ENCODE data around the gene DLEC1. TPM values are rescaled to one million over a fixed set of nuclear protein-coding genes. Genes with fewer than 3 reads are reported as not detected.

Gene DLEC1
- total and polyA plus RNA-seq, 2 donors (not counting 1 experiment from before 2014, with no cell fraction given), result 0.52 to 2.1 TPM

GRCh38 chr3:38018296-38019266 lies 20.4 kb upstream of the DLEC1 start:
- POLR2A ChIA-PET, result no interaction called here
- Histone ChIP-seq H4K20me1 (ENCODE audit: control insufficient read depth, insufficient read depth, low read length, poor library complexity, severe bottlenecking) (no peaks in the 10 kb centered on the region), H3K9me3 (ENCODE audit: control extremely low read depth in 1 of 3, control insufficient read depth in 2 of 3, insufficient read depth in 1 of 3, low read length in 2 of 3) (peaks cover 0 to 16% (median 0%) of the 10 kb centered on the region in 3 donors), H3K4me2 (replicated peaks; ENCODE audit: low read depth, low read length, poor library complexity, severe bottlenecking) (no peak overlapping the region), H2AFZ (ENCODE audit: insufficient read depth, low read depth, low read length, poor library complexity, severe bottlenecking) (no peak overlapping the region), H3K4me3 (ENCODE audit: control extremely low read depth in 1 of 5, extremely low read depth in 1 of 5, insufficient read depth in 1 of 5, low read depth in 2 of 5, low read length in 4 of 5) (no peak overlapping the region), H3K36me3 (replicated peaks in 1 of 2; ENCODE audit: control extremely low read depth in 1 of 2, control insufficient read depth in 1 of 2, extremely low read depth in 1 of 2, insufficient read depth in 2 of 2, low read length in 1 of 2) (peaks cover 0 to 3% of the 10 kb centered on the region in 2 experiments), H3K27ac (ENCODE audit: low read length in 2 of 2) (no peak overlapping the region), H3K4me1 (ENCODE audit: control insufficient read depth in 2 of 2, insufficient read depth in 2 of 2, low read length in 2 of 2) (peaks cover 0 to 2% of the 10 kb centered on the region in 2 donors), H3K9ac (ENCODE audit: low read length) (no peak overlapping the region), H3K79me2 (ENCODE audit: control insufficient read depth, insufficient read depth, low read length) (no peaks in the 10 kb centered on the region), H3K27me3 (replicated peaks in 1 of 4; ENCODE audit: control extremely low read depth in 1 of 4, control insufficient read depth in 3 of 4, insufficient read depth in 4 of 4, low read length in 3 of 4) (no peaks in the 10 kb centered on the region)
- H3K27ac Mint-ChIP-seq, result no peak overlapping the region
- WGBS (ENCODE audit: insufficient coverage), result 89% methylated on average over 12 of the region's 13 CpGs
- no peak overlapping the region for H3K4me3 Mint-ChIP-seq
- no peak for ATAC-seq (ENCODE audit: low read depth)
- H3K4me1 Mint-ChIP-seq, result peaks cover 5% of the 10 kb centered on the region
- H3K27me3 Mint-ChIP-seq, result no peaks in the 10 kb centered on the region
- no peak for TF ChIP-seq EZH2 (IDR thresholded peaks at IDR 0.05; ENCODE audit: borderline replicate concordance, insufficient read depth, low read depth, low read length, poor library complexity, severe bottlenecking)
- TF ChIP-seq, protein P1, sequence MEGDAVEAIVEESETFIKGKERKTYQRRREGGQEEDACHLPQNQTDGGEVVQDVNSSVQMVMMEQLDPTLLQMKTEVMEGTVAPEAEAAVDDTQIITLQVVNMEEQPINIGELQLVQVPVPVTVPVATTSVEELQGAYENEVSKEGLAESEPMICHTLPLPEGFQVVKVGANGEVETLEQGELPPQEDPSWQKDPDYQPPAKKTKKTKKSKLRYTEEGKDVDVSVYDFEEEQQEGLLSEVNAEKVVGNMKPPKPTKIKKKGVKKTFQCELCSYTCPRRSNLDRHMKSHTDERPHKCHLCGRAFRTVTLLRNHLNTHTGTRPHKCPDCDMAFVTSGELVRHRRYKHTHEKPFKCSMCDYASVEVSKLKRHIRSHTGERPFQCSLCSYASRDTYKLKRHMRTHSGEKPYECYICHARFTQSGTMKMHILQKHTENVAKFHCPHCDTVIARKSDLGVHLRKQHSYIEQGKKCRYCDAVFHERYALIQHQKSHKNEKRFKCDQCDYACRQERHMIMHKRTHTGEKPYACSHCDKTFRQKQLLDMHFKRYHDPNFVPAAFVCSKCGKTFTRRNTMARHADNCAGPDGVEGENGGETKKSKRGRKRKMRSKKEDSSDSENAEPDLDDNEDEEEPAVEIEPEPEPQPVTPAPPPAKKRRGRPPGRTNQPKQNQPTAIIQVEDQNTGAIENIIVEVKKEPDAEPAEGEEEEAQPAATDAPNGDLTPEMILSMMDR (IDR thresholded peaks at IDR 0.05), result no peak
- intact Hi-C loops (cut with micrococcal nuclease), result no loop called here
- no peak for DNase-seq
- CTCF ChIA-PET, result no interaction called here
- peaks cover 3% of the 10 kb centered on the region for H3K9me3 Mint-ChIP-seq (ENCODE audit: insufficient read depth)

All from B cell (primary cell).